Endodermal cell (in vitro differentiated cells): ENCODE measurements around the gene PFDN1. TPM values are rescaled to one million over a fixed set of nuclear protein-coding genes. Genes with fewer than 3 reads are reported as not detected.

Experiments
- DNase-seq: peaks from one replicate; pipeline ENCODE4 v3.0.0-alpha.2; 2017
- H3K27ac ChIP-seq: 2 replicates; pipeline ENCODE4 v1.5.1; 2013; ENCODE audit warnings: mild to moderate bottlenecking, low read depth, low read length, moderate library complexity
- H3K27me3 ChIP-seq: 2 replicates; pipeline ENCODE4 v1.6.1; 2013; ENCODE audit warnings: mild to moderate bottlenecking, low read length, moderate library complexity; ENCODE audit not compliant: insufficient read depth, control insufficient read depth, poor library complexity, severe bottlenecking
- H3K36me3 ChIP-seq: 2 replicates; pipeline ENCODE4 v1.7.0; 2013; ENCODE audit warnings: mild to moderate bottlenecking, low read length, moderate library complexity; ENCODE audit not compliant: control insufficient read depth, insufficient read depth
- H3K4me1 ChIP-seq: one replicate; pipeline ENCODE4 v1.7.0; 2013; ENCODE audit warnings: low read length; ENCODE audit not compliant: control insufficient read depth, insufficient read depth
- H3K4me3 ChIP-seq: 2 replicates; pipeline ENCODE4 v1.5.1; 2013; ENCODE audit warnings: mild to moderate bottlenecking, low read length, moderate library complexity
- H3K9ac ChIP-seq: 2 replicates; pipeline ENCODE4 v1.6.1; 2013; ENCODE audit warnings: mild to moderate bottlenecking, low read length, moderate library complexity; ENCODE audit not compliant: poor library complexity, severe bottlenecking; ENCODE audit errors: extremely low read depth
- H3K9me3 ChIP-seq: 2 replicates; pipeline ENCODE4 v1.6.1; 2013; ENCODE audit warnings: mild to moderate bottlenecking, low read length, moderate library complexity; ENCODE audit not compliant: control insufficient read depth
- H3K27ac Mint-ChIP-seq: 2 replicates; pipeline ENCODE4 v1.8.0; 2020; ENCODE audit warnings: mixed read lengths
- H3K27me3 Mint-ChIP-seq: 2 replicates; pipeline ENCODE4 v1.8.0; 2021; ENCODE audit warnings: mild to moderate bottlenecking, mixed read lengths; ENCODE audit not compliant: insufficient read depth
- H3K36me3 Mint-ChIP-seq: 2 replicates; pipeline ENCODE4 v1.8.0; 2020; ENCODE audit warnings: low read depth, mixed read lengths
- H3K4me1 Mint-ChIP-seq: 2 replicates; pipeline ENCODE4 v1.8.0; 2020; ENCODE audit warnings: mixed read lengths
- H3K4me3 Mint-ChIP-seq: 2 replicates; pipeline ENCODE4 v1.8.0; 2020; ENCODE audit warnings: mild to moderate bottlenecking, moderate library complexity, mixed read lengths
- H3K9me3 Mint-ChIP-seq: 2 replicates; pipeline ENCODE4 v1.8.0; 2020; ENCODE audit warnings: mild to moderate bottlenecking, mixed read lengths
- CTCF ChIP-seq: fragments of 200-600 bp; sonication (generic); conservative IDR thresholded peaks from 2 replicates; pipeline ENCODE4 v1.5.0; 2021; ENCODE audit warnings: antibody characterized with exemption, mild to moderate bottlenecking
- WGBS, 2 experiments: methylation state at CpG; one replicate each; pipeline versions ENCODE4 v1.1.5 to v1.1.7; 2013; ENCODE audit warnings: missing lambda C conversion rate in 2 of 2, mixed read lengths in 1 of 2; ENCODE audit not compliant: insufficient coverage in 1 of 2, insufficient read length in 1 of 2; 5-methylcytosine and 5-hydroxymethylcytosine counted together
- total RNA-seq, 2 donors: library from RNA; stranded (reverse); fragmentation: NEBNext Ultra II Directional in 1 of 2; extraction: Animal tissue kit (Norgen Biotek cat#: 25700) in 1 of 2; gene quantifications; 2 replicates in 1 of 2; 3 replicates in 1 of 2; pipeline ENCODE4 v1.2.1, GENCODE V29; 2021

The PFDN1 gene
- total RNA-seq, 2 donors from 2014 or later: 62.9 to 64.4 TPM

GRCh38 chr5:140213370-140213983 lies 89.4 kb downstream of the PFDN1 start:
- Histone ChIP-seq H3K9ac (no peak overlapping the region), H3K27ac (no peak overlapping the region), H3K27me3 (no peaks in the 10 kb centered on the region), H3K9me3 (no peaks in the 10 kb centered on the region), H3K4me1 (peaks cover 10% of the 10 kb centered on the region), H3K36me3 (no peaks in the 10 kb centered on the region), H3K4me3 (no peak overlapping the region)
- peaks cover 17% of the 10 kb centered on the region for H3K4me1 Mint-ChIP-seq
- H3K27me3 Mint-ChIP-seq: no peaks in the 10 kb centered on the region
- H3K27ac Mint-ChIP-seq: no peak overlapping the region
- H3K9me3 Mint-ChIP-seq: no peaks in the 10 kb centered on the region
- no peak overlapping the region for H3K4me3 Mint-ChIP-seq
- WGBS, 2 experiments: 71 to 80% methylated on average over 1 of the region's 1 CpG
- no peak for DNase-seq
- no peaks in the 10 kb centered on the region for H3K36me3 Mint-ChIP-seq
- TF ChIP-seq CTCF: no peak

GRCh38 chr5:140208065-140208464 lies 94.8 kb downstream of the PFDN1 start:
- no peaks in the 10 kb centered on the region for H3K27me3 Mint-ChIP-seq
- Histone ChIP-seq H3K27ac (no peak overlapping the region), H3K4me1 (no peaks in the 10 kb centered on the region), H3K9ac (no peak overlapping the region), H3K27me3 (no peaks in the 10 kb centered on the region), H3K9me3 (no peaks in the 10 kb centered on the region), H3K36me3 (no peaks in the 10 kb centered on the region), H3K4me3 (no peak overlapping the region)
- peaks cover 8% of the 10 kb centered on the region for H3K4me1 Mint-ChIP-seq
- no peak overlapping the region for H3K4me3 Mint-ChIP-seq
- TF ChIP-seq CTCF: no peak
- DNase-seq: no peak
- no peaks in the 10 kb centered on the region for H3K9me3 Mint-ChIP-seq
- no peaks in the 10 kb centered on the region for H3K36me3 Mint-ChIP-seq
- H3K27ac Mint-ChIP-seq: no peak overlapping the region

- H3K4me3 ChIP-seq: no peak overlapping the region
- no peaks in the 10 kb centered on the region for H3K27me3 Mint-ChIP-seq
- no peaks in the 10 kb centered on the region for H3K27me3 ChIP-seq
- no peak overlapping the region for H3K27ac Mint-ChIP-seq
- H3K36me3 ChIP-seq: no peaks in the 10 kb centered on the region
- 80 to 84% methylated on average over 1 to 2 of the region's 2 CpGs for WGBS, 2 experiments
- no peak overlapping the region for H3K9ac ChIP-seq
- H3K4me3 Mint-ChIP-seq: no peak overlapping the region
- no peaks in the 10 kb centered on the region for H3K4me1 ChIP-seq
- H3K36me3 Mint-ChIP-seq: no peaks in the 10 kb centered on the region
- H3K9me3 Mint-ChIP-seq: no peaks in the 10 kb centered on the region
- no peak for TF ChIP-seq CTCF
- H3K9me3 ChIP-seq: no peaks in the 10 kb centered on the region
- peaks cover 8% of the 10 kb centered on the region for H3K4me1 Mint-ChIP-seq
- no peak for DNase-seq
- H3K27ac ChIP-seq: no peak overlapping the region
Measured at GRCh38 chr5:140207250-140207964, 95.5 kb downstream of the PFDN1 start.
